ENCODE results near the gene PDGFC.

DNA sequence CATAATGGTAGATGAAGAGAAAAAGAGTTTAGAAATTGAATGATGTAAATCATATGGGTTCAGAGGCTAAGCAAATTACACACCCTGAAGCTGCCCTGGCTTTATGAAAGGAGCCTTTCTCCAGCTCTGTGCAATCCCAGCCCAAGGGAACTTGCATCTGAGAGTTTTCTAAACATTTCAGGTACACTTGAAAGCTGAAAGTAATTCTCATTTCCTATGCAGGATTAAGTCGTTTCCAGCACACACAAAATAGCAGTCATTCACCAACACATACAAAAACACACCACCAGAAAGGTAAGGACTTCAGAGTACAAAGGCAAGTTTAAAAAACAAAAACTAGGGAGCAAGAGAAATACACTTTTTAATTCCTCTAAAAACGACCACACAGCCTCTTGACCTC, 1.7 kb downstream of the PDGFC start:
- TF ChIP-seq, protein P1, sequence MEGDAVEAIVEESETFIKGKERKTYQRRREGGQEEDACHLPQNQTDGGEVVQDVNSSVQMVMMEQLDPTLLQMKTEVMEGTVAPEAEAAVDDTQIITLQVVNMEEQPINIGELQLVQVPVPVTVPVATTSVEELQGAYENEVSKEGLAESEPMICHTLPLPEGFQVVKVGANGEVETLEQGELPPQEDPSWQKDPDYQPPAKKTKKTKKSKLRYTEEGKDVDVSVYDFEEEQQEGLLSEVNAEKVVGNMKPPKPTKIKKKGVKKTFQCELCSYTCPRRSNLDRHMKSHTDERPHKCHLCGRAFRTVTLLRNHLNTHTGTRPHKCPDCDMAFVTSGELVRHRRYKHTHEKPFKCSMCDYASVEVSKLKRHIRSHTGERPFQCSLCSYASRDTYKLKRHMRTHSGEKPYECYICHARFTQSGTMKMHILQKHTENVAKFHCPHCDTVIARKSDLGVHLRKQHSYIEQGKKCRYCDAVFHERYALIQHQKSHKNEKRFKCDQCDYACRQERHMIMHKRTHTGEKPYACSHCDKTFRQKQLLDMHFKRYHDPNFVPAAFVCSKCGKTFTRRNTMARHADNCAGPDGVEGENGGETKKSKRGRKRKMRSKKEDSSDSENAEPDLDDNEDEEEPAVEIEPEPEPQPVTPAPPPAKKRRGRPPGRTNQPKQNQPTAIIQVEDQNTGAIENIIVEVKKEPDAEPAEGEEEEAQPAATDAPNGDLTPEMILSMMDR (IDR thresholded peaks at IDR 0.05): no peak
- TF ChIP-seq, protein P2, sequence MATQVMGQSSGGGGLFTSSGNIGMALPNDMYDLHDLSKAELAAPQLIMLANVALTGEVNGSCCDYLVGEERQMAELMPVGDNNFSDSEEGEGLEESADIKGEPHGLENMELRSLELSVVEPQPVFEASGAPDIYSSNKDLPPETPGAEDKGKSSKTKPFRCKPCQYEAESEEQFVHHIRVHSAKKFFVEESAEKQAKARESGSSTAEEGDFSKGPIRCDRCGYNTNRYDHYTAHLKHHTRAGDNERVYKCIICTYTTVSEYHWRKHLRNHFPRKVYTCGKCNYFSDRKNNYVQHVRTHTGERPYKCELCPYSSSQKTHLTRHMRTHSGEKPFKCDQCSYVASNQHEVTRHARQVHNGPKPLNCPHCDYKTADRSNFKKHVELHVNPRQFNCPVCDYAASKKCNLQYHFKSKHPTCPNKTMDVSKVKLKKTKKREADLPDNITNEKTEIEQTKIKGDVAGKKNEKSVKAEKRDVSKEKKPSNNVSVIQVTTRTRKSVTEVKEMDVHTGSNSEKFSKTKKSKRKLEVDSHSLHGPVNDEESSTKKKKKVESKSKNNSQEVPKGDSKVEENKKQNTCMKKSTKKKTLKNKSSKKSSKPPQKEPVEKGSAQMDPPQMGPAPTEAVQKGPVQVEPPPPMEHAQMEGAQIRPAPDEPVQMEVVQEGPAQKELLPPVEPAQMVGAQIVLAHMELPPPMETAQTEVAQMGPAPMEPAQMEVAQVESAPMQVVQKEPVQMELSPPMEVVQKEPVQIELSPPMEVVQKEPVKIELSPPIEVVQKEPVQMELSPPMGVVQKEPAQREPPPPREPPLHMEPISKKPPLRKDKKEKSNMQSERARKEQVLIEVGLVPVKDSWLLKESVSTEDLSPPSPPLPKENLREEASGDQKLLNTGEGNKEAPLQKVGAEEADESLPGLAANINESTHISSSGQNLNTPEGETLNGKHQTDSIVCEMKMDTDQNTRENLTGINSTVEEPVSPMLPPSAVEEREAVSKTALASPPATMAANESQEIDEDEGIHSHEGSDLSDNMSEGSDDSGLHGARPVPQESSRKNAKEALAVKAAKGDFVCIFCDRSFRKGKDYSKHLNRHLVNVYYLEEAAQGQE (IDR thresholded peaks at IDR 0.05; ENCODE audit: insufficient read depth in 1 of 2, low read depth in 2 of 2, low read length in 1 of 2): no peak
- TF ChIP-seq TCF7L2 (IDR thresholded peaks at IDR 0.05; ENCODE audit: low read depth, low read length) (no peak), POLR2AphosphoS5 (IDR thresholded peaks at IDR 0.05; ENCODE audit: low read depth, low read length) (no peak), SIN3A (IDR thresholded peaks at IDR 0.05; ENCODE audit: borderline replicate concordance, insufficient read depth, low read depth, low read length) (no peak)

Data from Panc1 (cell line).